ENCODE results near the gene EYS.

EYS gene

GRCh38 chr6:64502801-64503200 is 1204.2 kb downstream of the EYS start:
- Histone ChIP-seq H2AFZ (no peak overlapping the region), H3K27ac (no peak overlapping the region), H3K4me3 (ENCODE audit: low read depth, low read length) (no peak overlapping the region), H3K4me1 (no peaks in the 10 kb centered on the region), H3K9ac (no peak overlapping the region), H3K9me3 (ENCODE audit: control insufficient read depth, low read length) (no peaks in the 10 kb centered on the region), H3K27me3 (ENCODE audit: control insufficient read depth, insufficient read depth, low read length) (no peaks in the 10 kb centered on the region), H3K4me2 (ENCODE audit: low read length) (no peak overlapping the region), H3K79me2 (no peaks in the 10 kb centered on the region), H3K36me3 (ENCODE audit: control insufficient read depth, insufficient read depth, low read length) (no peaks in the 10 kb centered on the region)
- TF ChIP-seq CTCF (IDR thresholded peaks at IDR 0.05): no peak

- Histone ChIP-seq H3K27me3 (ENCODE audit: control insufficient read depth, insufficient read depth, low read length) (no peaks in the 10 kb centered on the region), H3K9me3 (ENCODE audit: control insufficient read depth, low read length) (no peaks in the 10 kb centered on the region), H3K36me3 (ENCODE audit: control insufficient read depth, insufficient read depth, low read length) (no peaks in the 10 kb centered on the region)
These were observed 1209.4 kb downstream of the EYS start for GRCh38 chr6:64497634-64498033.

GRCh38 chr6:64489763-64490162 is 1217.3 kb downstream of the EYS start:
- H3K4me3 ChIP-seq (ENCODE audit: low read depth, low read length): no peak overlapping the region
- TF ChIP-seq CTCF (IDR thresholded peaks at IDR 0.05): no peak
- H3K36me3 ChIP-seq (ENCODE audit: control insufficient read depth, insufficient read depth, low read length): no peaks in the 10 kb centered on the region
- H3K27me3 ChIP-seq (ENCODE audit: control insufficient read depth, insufficient read depth, low read length): no peaks in the 10 kb centered on the region
- no peak overlapping the region for H3K4me2 ChIP-seq (ENCODE audit: low read length)
- H3K9me3 ChIP-seq (ENCODE audit: control insufficient read depth, low read length): no peaks in the 10 kb centered on the region
- no peak overlapping the region for H2AFZ ChIP-seq
- H3K4me1 ChIP-seq: no peaks in the 10 kb centered on the region
- H3K9ac ChIP-seq: no peak overlapping the region
- no peak overlapping the region for H3K27ac ChIP-seq
- no peaks in the 10 kb centered on the region for H3K79me2 ChIP-seq

More at GRCh38 chr6:64497634-64498033, 1209.4 kb downstream of the EYS start:
- H3K9ac ChIP-seq: no peak overlapping the region
- TF ChIP-seq CTCF (IDR thresholded peaks at IDR 0.05): no peak
- no peak overlapping the region for H2AFZ ChIP-seq
- H3K79me2 ChIP-seq: no peaks in the 10 kb centered on the region
- no peak overlapping the region for H3K27ac ChIP-seq
- no peaks in the 10 kb centered on the region for H3K4me1 ChIP-seq
- H3K4me3 ChIP-seq (ENCODE audit: low read depth, low read length): no peak overlapping the region
- no peak overlapping the region for H3K4me2 ChIP-seq (ENCODE audit: low read length)

GRCh38 chr6:64486578-64487351 is 1220.3 kb downstream of the EYS start:
- no peak overlapping the region for H2AFZ ChIP-seq
- no peak for TF ChIP-seq CTCF (IDR thresholded peaks at IDR 0.05)
- H3K9me3 ChIP-seq (ENCODE audit: control insufficient read depth, low read length): no peaks in the 10 kb centered on the region
- H3K4me2 ChIP-seq (ENCODE audit: low read length): no peak overlapping the region
- no peaks in the 10 kb centered on the region for H3K27me3 ChIP-seq (ENCODE audit: control insufficient read depth, insufficient read depth, low read length)
- H3K4me3 ChIP-seq (ENCODE audit: low read depth, low read length): no peak overlapping the region
- H3K27ac ChIP-seq: no peak overlapping the region
- H3K36me3 ChIP-seq (ENCODE audit: control insufficient read depth, insufficient read depth, low read length): no peaks in the 10 kb centered on the region
- H3K4me1 ChIP-seq: no peaks in the 10 kb centered on the region
- no peaks in the 10 kb centered on the region for H3K79me2 ChIP-seq
- H3K9ac ChIP-seq: no peak overlapping the region

GRCh38 chr6:64483956-64484499 is 1223.0 kb downstream of the EYS start:
- H3K9ac ChIP-seq: no peak overlapping the region
- no peaks in the 10 kb centered on the region for H3K79me2 ChIP-seq
- H2AFZ ChIP-seq: no peak overlapping the region
- no peak overlapping the region for H3K4me3 ChIP-seq (ENCODE audit: low read depth, low read length)
- no peak overlapping the region for H3K27ac ChIP-seq
- no peaks in the 10 kb centered on the region for H3K4me1 ChIP-seq
- no peak for TF ChIP-seq CTCF (IDR thresholded peaks at IDR 0.05)
- no peaks in the 10 kb centered on the region for H3K9me3 ChIP-seq (ENCODE audit: control insufficient read depth, low read length)
- no peaks in the 10 kb centered on the region for H3K36me3 ChIP-seq (ENCODE audit: control insufficient read depth, insufficient read depth, low read length)
- no peak overlapping the region for H3K4me2 ChIP-seq (ENCODE audit: low read length)
- no peaks in the 10 kb centered on the region for H3K27me3 ChIP-seq (ENCODE audit: control insufficient read depth, insufficient read depth, low read length)

Measured in parathyroid adenoma (tissue), 2 donors.